Mammary epithelial cell (primary cell): ENCODE measurements around the gene RAPSN.

Experiments
- CTCF ChIP-seq, 2 donors: IDR thresholded peaks in 1 of 2; conservative IDR thresholded peaks in 1 of 2; 2 replicates each; pipeline ENCODE4 v1.5.1; 2011 to 2012; ENCODE audit warnings: inconsistent platforms in 2 of 2, low read length in 2 of 2, mild to moderate bottlenecking in 2 of 2, control low read depth in 1 of 2, low read depth in 1 of 2; ENCODE audit not compliant: insufficient read depth in 1 of 2; ENCODE audit errors: extremely low read depth in 1 of 2
- EZH2 ChIP-seq: IDR thresholded peaks from 2 replicates; pipeline ENCODE4 v1.6.1; 2012; ENCODE audit warnings: low read length, inconsistent platforms, borderline replicate concordance

- TF ChIP-seq CTCF (conservative IDR thresholded peaks at IDR 0.05 in 1 of 2, IDR thresholded peaks at IDR 0.05 in 1 of 2; ENCODE audit: extremely low read depth in 1 of 2, insufficient read depth in 1 of 2, low read depth in 1 of 2, low read length in 2 of 2) (no peak), EZH2 (no peak)
Observed at GRCh38 chr11:47395223-47396048, 53.5 kb downstream of the RAPSN start.
